Retinal pigment epithelial cell (primary cell): Measurements from ENCODE around the gene GMEB2.

Experiments used
- DNase-seq: peaks from one replicate; pipeline ENCODE4 v3.0.0-alpha.2; 2010; ENCODE audit warnings: low read depth
- H3K4me3 ChIP-seq: 2 replicates; pipeline ENCODE4 v1.5.1; 2011; ENCODE audit warnings: mild to moderate bottlenecking, low read length, control low read depth, moderate library complexity
- CTCF ChIP-seq: conservative IDR thresholded peaks from 2 replicates; pipeline ENCODE4 v1.5.1; 2011; ENCODE audit warnings: low read depth, low read length, control low read depth, inconsistent platforms

GMEB2 gene

GRCh38 chr20:63648895-63649589 is 22.1 kb upstream of the GMEB2 start:
- no peak for DNase-seq
- no peak overlapping the region for H3K4me3 ChIP-seq
- TF ChIP-seq CTCF = no peak

GRCh38 chr20:63648190-63648589 is 21.3 kb upstream of the GMEB2 start:
- TF ChIP-seq CTCF = no peak
- DNase-seq = no peak
- H3K4me3 ChIP-seq = no peak overlapping the region

GRCh38 chr20:63645218-63645617 is 18.3 kb upstream of the GMEB2 start:
- no peak for DNase-seq
- no peak for TF ChIP-seq CTCF
- H3K4me3 ChIP-seq = no peak overlapping the region

- no peak for DNase-seq
- no peak for TF ChIP-seq CTCF
- H3K4me3 ChIP-seq = no peak overlapping the region
These were observed 17.0 kb upstream of the GMEB2 start for GRCh38 chr20:63643946-63644345.

- DNase-seq = no peak
- H3K4me3 ChIP-seq = no peak overlapping the region
- no peak for TF ChIP-seq CTCF
These were observed 16.6 kb upstream of the GMEB2 start for GRCh38 chr20:63643499-63643898.

- H3K4me3 ChIP-seq = peak overlapping the region; percentile 35
- DNase-seq = no peak
- TF ChIP-seq CTCF = no peak
These were observed 15.8 kb upstream of the GMEB2 start for GRCh38 chr20:63642527-63643247.
